Measurements from ENCODE around the gene TM4SF1.
"Not testable (repeated sequence)": the region's sequence is repeated elsewhere in the genome, so short reads cannot be mapped to it uniquely, and the experiment has no call there.

TM4SF1 gene

GRCh38 chr3:149340310-149340933 lies 37.0 kb downstream of the TM4SF1 start:
- no peak for DNase-seq

DNA sequence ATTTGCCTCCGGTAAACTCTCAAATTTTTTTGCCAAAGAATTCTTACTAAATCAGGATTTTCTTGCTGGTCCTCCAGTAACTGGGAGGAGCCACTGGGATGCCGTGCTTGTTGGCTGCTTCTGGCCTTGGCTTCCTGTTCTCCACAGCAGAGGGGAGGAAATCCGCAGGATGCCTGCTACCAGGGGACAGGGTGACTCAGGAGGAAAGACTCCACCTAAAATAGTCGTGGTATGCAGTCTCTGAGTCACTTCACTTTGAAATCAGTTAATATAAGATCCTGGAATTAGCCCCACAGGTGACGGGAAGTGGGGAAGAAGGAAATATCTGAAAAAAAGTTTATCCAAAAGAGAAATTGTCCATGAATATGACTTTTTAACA lies 37.5 kb downstream of the TM4SF1 start:
- DNase-seq = no peak

DNA sequence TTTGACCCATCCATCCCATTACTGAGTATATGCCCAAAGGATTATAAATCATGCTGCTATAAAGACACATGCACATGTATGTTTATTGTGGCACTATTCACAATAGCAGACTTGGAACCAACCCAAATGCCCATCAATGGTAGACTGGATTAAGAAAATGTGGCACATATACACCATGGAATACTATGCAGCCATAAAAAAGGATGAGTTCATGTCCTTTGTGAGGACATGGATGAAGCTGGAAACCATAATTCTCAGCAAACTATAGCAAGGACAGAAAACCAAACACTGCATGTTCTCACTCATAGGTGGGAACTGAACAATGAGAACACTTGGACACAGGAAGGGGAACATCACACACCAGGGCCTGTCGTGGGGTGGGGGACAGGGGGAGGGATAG lies 40.0 kb downstream of the TM4SF1 start:
- DNase-seq = not testable (repeated sequence)

GRCh38 chr3:149336925-149337324 lies 40.5 kb downstream of the TM4SF1 start:
- DNase-seq = no peak

- DNase-seq = no peak
Observed at GRCh38 chr3:149333176-149333859, 44.1 kb downstream of the TM4SF1 start, which contains the start of gene TM4SF18. Gene TM4SF18, minus strand, starts transcription at chr3:149333636. Its CDS starts 254 bp downstream, at chr3:149333382.

DNA sequence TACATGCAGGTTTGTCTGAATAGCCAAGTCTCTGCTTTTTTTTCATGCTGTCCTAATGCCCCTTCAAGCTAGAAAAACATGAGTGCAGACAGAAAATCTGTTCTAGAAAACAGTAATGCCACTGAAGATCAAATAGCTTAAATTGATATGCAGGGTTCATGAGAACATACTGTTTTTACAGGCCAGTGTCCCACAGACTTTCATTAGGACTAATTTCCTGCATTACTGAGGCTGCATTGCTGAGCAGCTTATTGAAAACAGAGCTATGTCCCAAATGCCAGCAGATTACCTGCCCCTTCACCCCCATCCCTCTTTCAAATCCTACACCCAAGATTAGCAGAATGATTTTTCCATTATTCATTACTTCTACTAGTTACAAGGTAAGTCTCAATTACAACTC lies 44.7 kb downstream of the TM4SF1 start:
- DNase-seq = no peak

DNA sequence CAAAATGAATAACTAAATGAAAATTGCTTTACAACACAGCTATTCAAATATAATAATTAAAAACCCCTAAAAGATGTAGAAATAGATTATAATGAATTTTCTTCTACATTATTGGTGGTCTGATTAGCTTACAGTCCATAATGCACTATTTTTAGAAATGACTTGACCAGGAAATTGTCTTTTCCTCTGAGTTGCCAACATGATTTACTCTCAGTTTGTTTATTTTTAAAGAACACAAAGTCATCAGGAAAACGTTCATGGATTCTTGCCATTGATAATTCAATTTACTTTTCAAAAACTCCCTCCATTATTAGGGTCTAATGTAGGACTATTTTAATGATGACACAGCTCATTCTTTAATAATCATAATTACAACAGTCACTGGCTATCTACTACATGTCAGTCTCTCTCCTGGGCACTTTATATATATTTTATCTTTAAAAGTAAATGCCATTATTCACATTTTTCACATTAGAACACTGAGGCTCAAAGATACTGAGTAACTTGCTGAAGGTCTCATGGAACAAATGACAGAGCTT lies 45.2 kb downstream of the TM4SF1 start:
- DNase-seq = no peak

DNA sequence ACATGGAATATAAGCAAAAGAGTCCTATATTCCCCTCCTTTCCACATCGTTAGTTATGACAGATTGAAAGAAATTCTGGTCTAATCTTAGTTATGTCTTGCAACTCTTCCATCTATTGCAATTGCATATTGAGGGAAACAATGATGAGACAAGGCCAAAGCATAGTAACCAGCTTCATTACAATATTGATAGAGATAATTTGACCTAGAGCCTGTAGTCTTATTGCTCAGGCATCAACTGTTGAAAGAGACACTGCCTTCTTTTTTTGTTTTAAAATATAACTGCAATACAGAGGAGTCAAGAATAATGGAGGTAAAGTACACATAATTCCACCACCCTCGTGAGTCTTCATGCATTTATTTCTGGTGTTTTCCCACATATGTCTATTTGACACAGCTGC lies 46.1 kb downstream of the TM4SF1 start:
- DNase-seq = no peak

DNA sequence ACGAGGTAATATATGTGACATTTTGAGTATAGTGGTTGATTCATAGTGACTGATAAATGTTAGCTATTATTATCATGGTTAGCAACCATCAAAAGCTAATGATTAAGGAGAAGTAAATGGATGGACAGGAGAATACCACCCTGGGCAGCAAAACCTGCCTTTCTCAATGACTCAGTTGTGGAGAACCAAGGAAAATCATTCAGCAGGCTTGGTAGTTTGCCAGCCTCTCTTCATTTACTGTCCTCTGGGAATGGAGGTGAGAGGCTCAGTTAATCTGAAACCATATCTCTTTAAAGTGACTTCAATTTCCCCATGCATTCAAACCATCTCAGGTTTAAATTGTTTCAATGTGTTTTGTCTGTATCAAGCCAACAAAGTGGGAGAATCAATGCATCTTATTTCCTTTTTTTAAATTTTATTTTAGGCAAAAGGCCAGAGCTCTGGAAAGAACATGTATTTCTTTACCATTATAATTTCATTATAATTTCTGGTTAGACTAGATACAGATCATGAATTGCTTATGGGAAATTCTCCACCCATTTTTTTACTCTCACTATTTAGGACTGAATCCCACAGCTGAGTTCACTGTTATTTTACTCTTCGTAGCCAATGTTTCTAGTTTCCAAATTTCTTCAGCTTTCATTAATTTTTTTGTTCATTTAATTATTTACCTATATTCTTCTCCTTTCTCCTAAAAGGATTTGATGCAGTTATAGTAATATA lies 46.7 kb downstream of the TM4SF1 start:
- no peak for DNase-seq

GRCh38 chr3:149327156-149327555 lies 50.3 kb downstream of the TM4SF1 start:
- no peak for DNase-seq

DNA sequence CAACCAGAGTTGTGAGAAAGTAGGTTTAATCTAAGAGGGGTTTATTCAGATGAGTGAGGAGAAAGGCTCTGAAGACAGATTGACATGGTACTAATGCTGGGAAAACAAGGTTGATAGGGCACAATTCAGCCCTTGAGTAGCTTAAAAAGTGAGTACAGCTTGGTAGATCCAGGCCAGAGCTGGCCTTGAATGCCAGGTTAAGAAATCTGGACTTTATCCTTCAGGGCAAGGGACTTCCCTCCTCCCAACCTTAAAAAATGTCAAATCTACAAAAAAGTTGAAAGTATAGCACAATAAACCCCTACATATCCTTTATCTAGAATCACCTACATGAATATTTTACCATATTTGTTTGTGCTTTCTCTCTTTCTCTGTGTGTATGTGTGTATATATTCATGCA lies 51.9 kb downstream of the TM4SF1 start:
- DNase-seq = no peak

- no peak for DNase-seq
Observed at GRCh38 chr3:149324332-149324731, 53.1 kb downstream of the TM4SF1 start.

DNA sequence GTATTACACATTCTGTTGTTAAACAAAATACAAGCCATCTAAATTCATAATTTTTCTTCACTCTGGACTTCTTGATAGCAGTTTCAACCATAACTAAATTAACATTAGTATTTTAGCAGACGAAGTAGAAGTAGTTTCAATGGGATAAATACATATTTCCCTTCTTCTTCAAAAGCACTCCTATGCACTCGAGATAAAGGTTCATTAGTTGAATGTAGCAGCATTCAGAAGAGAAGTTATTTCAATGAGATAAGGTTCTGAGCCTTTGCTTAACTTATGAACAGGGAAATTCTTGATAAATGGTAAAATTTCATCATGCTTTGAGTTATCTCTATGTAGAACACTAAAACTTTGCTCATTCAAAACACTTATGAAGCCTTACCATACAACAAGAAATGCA lies 55.8 kb downstream of the TM4SF1 start:
- DNase-seq = no peak

DNA sequence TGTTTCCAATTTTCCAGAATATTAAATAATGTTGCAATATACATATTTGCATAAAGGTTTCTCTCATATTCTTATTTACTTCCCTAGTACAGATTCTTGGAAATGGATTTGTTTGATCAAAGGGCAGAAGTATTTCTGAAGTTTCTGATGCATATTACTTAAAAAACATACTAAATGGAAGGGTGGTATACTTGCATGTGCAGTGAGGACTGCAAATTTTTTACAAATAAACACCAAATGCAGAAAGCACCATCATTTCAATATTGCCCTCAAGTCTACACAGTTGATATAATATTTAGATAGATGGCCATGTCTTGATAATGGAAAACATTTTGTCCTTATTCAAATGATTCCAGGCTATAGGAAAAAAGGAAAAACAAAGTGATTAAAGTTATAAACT lies 56.3 kb downstream of the TM4SF1 start:
- no peak for DNase-seq

DNA sequence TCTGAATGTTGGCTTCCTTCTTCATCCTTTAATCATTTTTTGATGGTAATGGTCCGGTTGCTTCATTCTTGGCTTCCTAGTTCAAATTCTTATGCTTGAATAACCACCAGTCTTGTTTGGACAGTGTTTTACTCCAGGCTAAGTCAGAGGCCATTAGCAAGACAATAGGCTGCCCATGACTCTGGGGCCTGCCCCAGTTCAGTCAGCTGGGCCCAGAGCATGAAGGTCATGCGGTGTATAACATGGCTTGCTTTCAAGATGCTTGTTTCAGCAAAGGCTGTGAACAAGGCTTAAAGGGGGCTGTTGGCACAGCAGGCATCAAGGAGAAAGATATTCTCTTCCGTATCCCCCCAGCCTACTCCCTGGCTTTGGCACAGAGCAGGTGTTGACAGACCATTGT lies 57.7 kb downstream of the TM4SF1 start:
- DNase-seq = no peak

All from retina (tissue), 1 donor.